HG03521 (cell line): ENCODE data around the gene PBX3.

Experiments used
- ATAC-seq: cut with Tn5 transposase; IDR thresholded peaks from one replicate; pipeline ENCODE4 v1.9.1; 2021; ENCODE audit warnings: mild to moderate bottlenecking, moderate library complexity; ENCODE audit not compliant: unreplicated experiment

Gene PBX3

GRCh38 chr9:126016579-126017290 lies 269.6 kb downstream of the PBX3 start:
- ATAC-seq: no peak
